Large intestine (tissue), 3 donors: ENCODE data around the gene PADI2. TPM values are rescaled to one million over a fixed set of nuclear protein-coding genes. Genes with fewer than 3 reads are reported as not detected.

Experiments used
- DNase-seq, 2 donors: peaks; one replicate each; pipeline versions ENCODE4 v3.0.0 to v3.0.0-alpha.2; 2013
- H3K27ac ChIP-seq: one replicate; pipeline ENCODE4 v1.5.1; 2013; ENCODE audit warnings: low read length
- H3K27me3 ChIP-seq: 2 replicates; pipeline ENCODE4 v1.6.1; 2013; ENCODE audit warnings: low read length; ENCODE audit not compliant: control insufficient read depth, insufficient read depth
- H3K36me3 ChIP-seq: 2 replicates; pipeline ENCODE4 v1.6.1; 2013; ENCODE audit warnings: low read length; ENCODE audit not compliant: control insufficient read depth, insufficient read depth
- H3K4me1 ChIP-seq: one replicate; pipeline ENCODE4 v1.6.1; 2013; ENCODE audit warnings: low read length; ENCODE audit not compliant: control insufficient read depth, insufficient read depth
- H3K4me3 ChIP-seq: one replicate; pipeline ENCODE4 v1.5.1; 2013; ENCODE audit warnings: low read length
- H3K9me3 ChIP-seq: one replicate; pipeline ENCODE4 v1.6.1; 2013; ENCODE audit warnings: mild to moderate bottlenecking, low read depth, low read length, moderate library complexity; ENCODE audit not compliant: control insufficient read depth
- WGBS: methylation state at CpG from one replicate; pipeline ENCODE4 v1.1.5; 2013; ENCODE audit warnings: low lambda C conversion rate; ENCODE audit not compliant: insufficient coverage; 5-methylcytosine and 5-hydroxymethylcytosine counted together
- polyA plus RNA-seq: library from polyadenylated mRNA; unstranded; fragments of 120-200 nt; gene quantifications from one replicate; pipeline ENCODE4 v1.2.1, GENCODE V29; 2013

PADI2 gene
- polyA plus RNA-seq, 1 donor, result 19.3 TPM

DNA sequence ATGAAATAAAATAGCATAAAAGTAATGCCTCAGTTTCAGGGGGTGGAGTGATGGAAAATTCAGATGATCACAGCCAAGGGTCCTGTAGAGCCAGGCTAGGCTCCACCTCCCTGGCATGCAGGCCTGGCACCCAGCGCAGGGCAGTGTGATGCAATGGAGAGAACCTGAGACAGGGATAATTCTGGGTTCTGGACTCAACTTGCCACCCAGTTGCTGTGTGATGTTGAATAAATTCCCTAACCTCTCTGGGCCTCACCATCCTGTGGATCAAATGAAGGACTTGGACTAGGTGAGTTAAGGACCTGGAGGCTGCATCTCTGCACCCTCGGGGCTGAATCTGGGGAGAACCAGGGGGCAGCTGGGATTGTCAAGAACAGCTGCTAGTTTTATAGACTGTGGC, 17.0 kb downstream of the PADI2 start:
- no peak overlapping the region for H3K27ac ChIP-seq
- no CpG with 5 or more reads among the region's 2 CpGs for WGBS

DNA sequence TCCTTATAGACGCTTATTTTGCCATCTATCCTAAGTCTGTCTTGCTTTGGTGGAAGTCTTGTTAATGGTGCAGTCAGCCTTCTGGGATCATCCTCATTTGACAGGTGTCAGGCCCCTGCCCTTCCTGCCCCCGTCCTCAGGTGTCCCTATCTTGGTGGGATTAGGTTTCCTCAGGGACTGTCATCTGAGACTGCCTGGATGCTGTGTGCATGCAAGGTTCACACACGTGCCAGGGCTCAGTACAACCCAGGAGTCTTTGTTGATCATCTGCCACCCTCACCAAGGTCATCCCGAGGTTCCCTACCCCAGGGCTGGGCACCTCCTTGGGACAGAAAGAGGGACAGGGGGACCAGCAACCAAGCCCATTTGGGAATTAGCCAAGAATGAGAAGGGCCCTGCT, 18.0 kb downstream of the PADI2 start:
- no peak for DNase-seq
- Histone ChIP-seq H3K4me1 (peaks cover 4% of the 10 kb centered on the region), H3K27ac (no peak overlapping the region), H3K27me3 (no peaks in the 10 kb centered on the region), H3K4me3 (no peak overlapping the region), H3K9me3 (no peaks in the 10 kb centered on the region), H3K36me3 (peaks cover 27% of the 10 kb centered on the region)
- no CpG with 5 or more reads among the region's 4 CpGs for WGBS

More for the DNA sequence above, 17.0 kb downstream of the PADI2 start:
- no peaks in the 10 kb centered on the region for H3K9me3 ChIP-seq
- H3K4me3 ChIP-seq, result no peak overlapping the region
- no peaks in the 10 kb centered on the region for H3K27me3 ChIP-seq
- DNase-seq, result no peak
- peaks cover 4% of the 10 kb centered on the region for H3K4me1 ChIP-seq
- peaks cover 24% of the 10 kb centered on the region for H3K36me3 ChIP-seq

DNA sequence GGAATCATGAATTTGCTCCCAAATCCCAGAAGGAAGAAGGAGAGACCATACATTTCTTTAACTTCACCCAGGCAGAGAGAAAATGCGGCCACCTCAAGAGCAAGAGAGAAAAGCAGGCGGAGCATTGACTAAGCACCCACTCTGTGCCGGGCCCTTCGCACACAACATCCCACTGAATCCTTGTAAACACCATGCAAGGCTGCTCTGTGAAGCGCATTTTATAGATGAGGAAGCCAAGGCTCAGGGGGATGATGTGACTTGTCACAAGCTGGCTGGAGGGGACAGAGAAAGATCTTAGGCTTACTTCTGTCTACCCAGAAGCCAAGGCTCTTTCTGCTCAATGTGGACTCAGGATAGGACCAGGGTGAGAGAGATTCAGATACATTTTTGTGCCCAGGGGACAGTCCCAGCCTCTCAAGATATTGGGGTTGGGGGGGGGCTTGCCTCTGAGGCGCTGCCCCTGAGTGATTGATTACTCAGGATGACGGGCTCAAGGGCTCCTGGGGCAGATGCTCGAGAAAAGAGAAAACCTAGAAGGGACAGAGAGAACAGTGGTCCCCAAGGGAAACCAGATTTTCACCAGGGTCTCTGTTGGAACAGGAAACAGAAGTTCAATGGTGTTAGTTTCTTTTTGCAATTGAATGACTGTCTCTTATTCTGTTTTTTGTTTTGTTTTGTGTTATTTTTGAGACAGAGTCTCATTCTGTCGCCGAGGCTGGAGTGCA, 19.5 kb downstream of the PADI2 start:
- Histone ChIP-seq H3K27ac (no peak overlapping the region), H3K4me3 (no peak overlapping the region), H3K4me1 (peaks cover 4% of the 10 kb centered on the region), H3K27me3 (no peaks in the 10 kb centered on the region), H3K36me3 (peaks cover 37% of the 10 kb centered on the region), H3K9me3 (no peaks in the 10 kb centered on the region)
- WGBS, result no CpG with 5 or more reads among the region's 10 CpGs
- DNase-seq, result no peak

DNA sequence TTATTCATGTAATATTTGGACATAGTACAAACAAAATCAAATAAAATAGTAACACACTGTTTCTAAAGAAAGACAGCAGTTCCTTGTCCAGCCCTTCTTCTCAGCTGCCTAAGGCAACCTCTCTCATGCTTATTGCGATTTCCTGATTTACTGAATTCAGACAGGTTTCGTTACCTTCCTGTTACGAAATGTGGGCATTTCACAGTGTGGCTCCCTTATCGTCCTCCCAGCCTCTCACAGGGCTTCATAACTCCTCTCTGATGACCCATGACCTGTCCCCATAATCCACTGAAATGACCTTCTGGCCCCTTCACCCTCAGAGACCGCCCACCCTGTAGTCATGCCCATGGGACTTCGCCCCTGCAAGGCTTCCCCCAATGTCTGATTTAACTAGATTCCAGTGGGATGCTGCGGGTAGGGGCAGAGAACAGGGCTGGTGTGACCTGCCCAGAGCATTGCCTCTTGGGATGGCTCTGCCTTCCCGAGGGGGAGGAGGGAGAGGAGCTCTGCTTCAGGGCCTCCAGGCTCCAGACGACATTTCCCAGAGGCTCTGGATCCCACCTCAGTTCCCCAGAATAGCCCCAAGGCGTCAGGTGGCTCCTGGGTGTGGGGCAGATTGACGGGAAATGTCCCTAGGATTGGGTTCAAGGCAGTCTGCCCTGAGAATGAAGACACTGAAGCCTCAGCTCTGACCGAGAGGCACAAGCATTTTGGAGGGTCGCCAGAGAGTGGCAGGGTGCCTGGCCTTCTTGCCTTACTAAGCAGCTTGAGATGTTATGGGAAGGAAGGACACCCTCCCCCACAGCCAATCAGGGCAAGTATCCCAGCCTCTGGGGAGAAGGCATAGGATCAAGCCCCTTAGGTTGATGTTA, 20.6 kb downstream of the PADI2 start:
- no peaks in the 10 kb centered on the region for H3K9me3 ChIP-seq
- DNase-seq, result no peak
- H3K4me3 ChIP-seq, result no peak overlapping the region
- H3K36me3 ChIP-seq, result peaks cover 44% of the 10 kb centered on the region
- peak overlapping the region; percentile 44 for H3K27ac ChIP-seq
- H3K27me3 ChIP-seq, result no peaks in the 10 kb centered on the region
- H3K4me1 ChIP-seq, result peaks cover 4% of the 10 kb centered on the region
- WGBS, result no CpG with 5 or more reads among the region's 13 CpGs

DNA sequence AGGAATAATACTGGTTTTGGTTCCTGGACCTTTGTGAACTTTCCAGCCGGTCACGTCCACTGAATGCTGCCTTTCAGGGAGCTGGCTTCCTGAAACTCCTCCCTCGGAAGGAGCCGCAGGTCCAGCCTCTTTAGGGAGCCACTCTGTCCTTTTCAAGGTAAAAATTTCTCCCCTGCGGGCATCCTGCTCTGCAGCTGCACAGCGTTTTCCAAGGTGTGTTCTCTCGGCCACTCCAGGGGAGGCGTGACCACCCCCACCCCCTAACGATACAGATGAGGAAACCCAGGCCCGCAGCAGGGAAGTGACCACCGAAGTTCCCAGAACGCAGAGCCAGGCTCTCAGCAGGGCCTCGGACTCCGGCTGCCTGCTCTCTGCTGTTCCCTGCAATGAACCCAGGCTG, 21.5 kb downstream of the PADI2 start:
- peaks cover 4% of the 10 kb centered on the region for H3K4me1 ChIP-seq
- no peaks in the 10 kb centered on the region for H3K9me3 ChIP-seq
- H3K36me3 ChIP-seq, result peaks cover 42% of the 10 kb centered on the region
- no peak for DNase-seq
- H3K4me3 ChIP-seq, result no peak overlapping the region
- H3K27ac ChIP-seq, result peak overlapping the region; percentile 44
- H3K27me3 ChIP-seq, result no peaks in the 10 kb centered on the region
- no CpG with 5 or more reads among the region's 14 CpGs for WGBS

DNA sequence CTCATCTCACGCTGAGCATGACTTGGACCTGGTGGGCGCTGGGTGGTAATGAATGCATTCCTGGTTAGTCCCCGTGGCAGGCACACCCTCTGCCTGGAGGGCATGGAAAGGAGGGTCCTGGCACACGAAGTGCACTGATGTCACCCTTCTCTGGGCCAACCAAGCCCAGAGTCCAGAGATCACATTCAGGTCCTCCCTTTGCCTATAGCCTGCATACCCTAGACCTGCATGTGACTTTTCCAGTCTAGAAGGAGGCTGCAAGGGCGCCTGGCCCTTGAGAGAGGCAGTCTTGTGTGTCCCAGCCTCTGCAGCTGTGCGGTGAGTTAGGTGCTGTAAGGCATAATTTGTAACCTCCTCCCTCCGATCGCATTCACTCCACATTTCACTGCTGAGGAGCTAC, 22.1 kb downstream of the PADI2 start:
- peak; percentile 41 to 52 for DNase-seq
- WGBS, result no CpG with 5 or more reads among the region's 8 CpGs
- no peaks in the 10 kb centered on the region for H3K9me3 ChIP-seq
- H3K4me1 ChIP-seq, result peaks cover 4% of the 10 kb centered on the region
- no peak overlapping the region for H3K27ac ChIP-seq
- peaks cover 42% of the 10 kb centered on the region for H3K36me3 ChIP-seq
- H3K27me3 ChIP-seq, result no peaks in the 10 kb centered on the region
- H3K4me3 ChIP-seq, result no peak overlapping the region

DNA sequence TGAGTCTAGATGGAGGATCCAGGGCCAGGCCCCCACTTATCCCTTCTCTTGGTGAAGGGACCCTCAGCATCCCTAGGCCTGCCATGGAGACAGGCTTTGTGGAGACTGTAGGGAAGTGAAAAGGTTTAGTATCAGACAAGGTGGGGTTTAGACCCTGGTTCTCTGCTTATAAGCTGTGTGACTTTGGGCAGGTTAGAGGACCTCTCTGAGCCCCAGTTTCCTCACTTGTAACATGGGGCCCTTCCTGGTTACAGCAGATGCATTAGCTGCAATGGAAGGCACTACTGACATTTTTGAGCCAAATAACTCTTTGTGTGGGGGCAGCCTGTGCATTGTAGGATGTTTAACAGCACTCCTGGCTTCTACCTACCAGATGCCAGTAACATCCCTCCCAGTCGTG, 22.7 kb downstream of the PADI2 start:
- Histone ChIP-seq H3K27ac (no peak overlapping the region), H3K4me1 (peaks cover 4% of the 10 kb centered on the region), H3K9me3 (no peaks in the 10 kb centered on the region), H3K4me3 (no peak overlapping the region), H3K36me3 (peaks cover 45% of the 10 kb centered on the region), H3K27me3 (no peaks in the 10 kb centered on the region)
- no CpG with 5 or more reads among the region's 1 CpG for WGBS
- DNase-seq, result no peak

DNA sequence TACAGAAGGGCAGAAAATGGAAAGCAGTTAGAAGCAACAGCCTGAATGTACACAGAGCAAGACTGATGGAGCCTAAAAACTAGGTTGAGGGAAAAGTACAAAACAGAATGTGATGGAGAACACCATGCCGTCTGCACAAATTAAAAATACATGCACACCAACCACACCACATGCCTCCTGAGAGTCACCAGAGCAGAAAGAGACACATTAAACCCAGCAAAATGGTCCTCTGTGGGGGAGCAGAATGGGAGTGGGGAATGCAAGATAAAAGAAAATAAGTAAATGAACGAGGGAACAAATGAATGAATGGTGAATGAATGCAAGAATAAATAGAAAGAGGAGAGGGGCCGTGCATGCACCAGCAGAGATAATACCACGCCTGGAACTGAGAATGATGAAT, 24.1 kb downstream of the PADI2 start:
- 52% methylated on average over 3 of the region's 4 CpGs for WGBS
- Histone ChIP-seq H3K9me3 (no peaks in the 10 kb centered on the region), H3K4me3 (no peak overlapping the region), H3K27ac (no peak overlapping the region), H3K4me1 (peaks cover 4% of the 10 kb centered on the region), H3K27me3 (no peaks in the 10 kb centered on the region), H3K36me3 (peaks cover 50% of the 10 kb centered on the region)
- no peak for DNase-seq

DNA sequence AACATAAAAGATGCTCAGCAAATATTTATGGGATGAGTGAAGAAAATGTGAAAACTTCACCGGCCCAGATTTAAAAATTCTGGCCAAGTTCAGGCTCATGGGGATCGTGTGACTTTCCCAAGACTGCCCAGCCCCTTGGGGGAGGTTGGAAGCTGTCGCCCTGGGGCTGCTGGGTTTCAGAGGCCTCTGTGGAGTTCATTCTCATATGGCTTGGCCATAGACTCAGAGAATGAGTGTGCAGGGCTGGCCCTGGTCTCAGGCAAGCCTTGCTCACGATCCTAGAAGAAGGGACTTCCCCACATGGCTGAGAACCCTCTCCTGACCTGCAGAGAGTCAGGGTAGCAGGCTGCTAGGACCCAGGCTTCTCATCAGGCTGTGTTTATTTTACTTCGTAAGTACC, 24.6 kb downstream of the PADI2 start:
- no peak for DNase-seq
- no peaks in the 10 kb centered on the region for H3K27me3 ChIP-seq
- H3K4me3 ChIP-seq, result no peak overlapping the region
- WGBS, result 80% methylated on average over 1 of the region's 5 CpGs
- H3K4me1 ChIP-seq, result peaks cover 4% of the 10 kb centered on the region
- H3K36me3 ChIP-seq, result peaks cover 47% of the 10 kb centered on the region
- no peak overlapping the region for H3K27ac ChIP-seq
- no peaks in the 10 kb centered on the region for H3K9me3 ChIP-seq

DNA sequence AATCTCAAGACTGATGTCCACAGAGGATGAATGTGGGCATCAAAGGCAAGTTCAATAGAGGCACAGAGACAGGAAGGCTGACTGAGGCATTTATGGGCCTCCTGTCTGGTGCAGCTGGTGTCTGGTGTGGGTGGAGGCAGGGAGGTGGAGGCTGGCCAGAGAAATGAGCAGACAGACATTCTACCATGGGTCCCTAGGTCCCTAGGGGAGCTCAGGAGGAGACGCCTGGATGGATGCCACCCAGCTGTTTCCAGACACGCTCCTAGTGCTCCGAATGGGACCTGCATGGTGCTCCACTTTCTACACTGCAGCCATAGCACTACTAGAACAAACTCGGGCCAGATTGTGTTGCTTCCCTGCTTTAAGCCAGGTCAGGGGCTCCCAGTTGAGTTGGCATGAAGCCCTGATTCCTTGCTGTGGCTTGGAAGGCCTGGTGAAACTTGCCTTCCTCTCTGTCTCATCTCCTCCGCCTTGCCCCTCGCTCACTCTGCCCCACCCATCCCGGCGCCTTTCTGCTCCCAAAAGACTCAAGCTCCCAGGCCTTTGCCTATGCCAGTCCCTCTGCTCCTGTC, 25.3 kb downstream of the PADI2 start:
- no CpG with 5 or more reads among the region's 8 CpGs for WGBS
- DNase-seq, result no peak
- H3K27ac ChIP-seq, result no peak overlapping the region
- H3K36me3 ChIP-seq, result peaks cover 47% of the 10 kb centered on the region
- no peaks in the 10 kb centered on the region for H3K9me3 ChIP-seq
- no peaks in the 10 kb centered on the region for H3K27me3 ChIP-seq
- H3K4me1 ChIP-seq, result peaks cover 4% of the 10 kb centered on the region
- no peak overlapping the region for H3K4me3 ChIP-seq
